AG10803 (cell line): Measurements from ENCODE around the gene SPATA7.

Experiments
- DNase-seq: peaks from one replicate; pipeline ENCODE4 v3.0.0; 2010; ENCODE audit warnings: low read depth
- H3K4me3 ChIP-seq: 2 replicates; pipeline ENCODE4 v1.5.1; 2011; ENCODE audit warnings: mild to moderate bottlenecking, low read length, control low read depth
- CTCF ChIP-seq: conservative IDR thresholded peaks from 2 replicates; pipeline ENCODE4 v1.5.1; 2011; ENCODE audit warnings: mild to moderate bottlenecking, low read length, control low read depth, inconsistent platforms

The SPATA7 gene

GRCh38 chr14:88385212-88386101, at the start of gene SPATA7:
Gene SPATA7, plus strand, starts transcription at chr14:88385657. Its CDS starts 162 bp downstream, at chr14:88385819.
- H3K4me3 ChIP-seq, result peak within 1 kb of the TSS; percentile 98
- DNase-seq, result peak; percentile 80
- no peak for TF ChIP-seq CTCF

- no peak overlapping the region for H3K4me3 ChIP-seq
- DNase-seq, result no peak
- no peak for TF ChIP-seq CTCF
Observed at GRCh38 chr14:88340357-88340756, 45.1 kb upstream of the SPATA7 start.

GRCh38 chr14:88342980-88343379, 42.5 kb upstream of the SPATA7 start:
- H3K4me3 ChIP-seq, result no peak overlapping the region
- DNase-seq, result no peak
- TF ChIP-seq CTCF, result no peak

GRCh38 chr14:88346048-88346639, 39.3 kb upstream of the SPATA7 start:
- no peak overlapping the region for H3K4me3 ChIP-seq
- DNase-seq, result no peak
- TF ChIP-seq CTCF, result no peak

GRCh38 chr14:88348546-88348945, 36.9 kb upstream of the SPATA7 start:
- TF ChIP-seq CTCF, result no peak
- no peak overlapping the region for H3K4me3 ChIP-seq
- no peak for DNase-seq

- DNase-seq, result no peak
- TF ChIP-seq CTCF, result no peak
- H3K4me3 ChIP-seq, result no peak overlapping the region
Observed at GRCh38 chr14:88351966-88352691, 33.3 kb upstream of the SPATA7 start.
